CD4-positive, alpha-beta T cell treated with Interleukin-17A for 1 hour (primary cell): Measurements from ENCODE around the gene MOB3A.
A peak's percentile ranks its signal among the peaks of the same experiment; 100 is the strongest.

Experiments
- DNase-seq: peaks from one replicate; pipeline ENCODE4 v3.0.0-alpha.2; 2020

MOB3A gene

DNA sequence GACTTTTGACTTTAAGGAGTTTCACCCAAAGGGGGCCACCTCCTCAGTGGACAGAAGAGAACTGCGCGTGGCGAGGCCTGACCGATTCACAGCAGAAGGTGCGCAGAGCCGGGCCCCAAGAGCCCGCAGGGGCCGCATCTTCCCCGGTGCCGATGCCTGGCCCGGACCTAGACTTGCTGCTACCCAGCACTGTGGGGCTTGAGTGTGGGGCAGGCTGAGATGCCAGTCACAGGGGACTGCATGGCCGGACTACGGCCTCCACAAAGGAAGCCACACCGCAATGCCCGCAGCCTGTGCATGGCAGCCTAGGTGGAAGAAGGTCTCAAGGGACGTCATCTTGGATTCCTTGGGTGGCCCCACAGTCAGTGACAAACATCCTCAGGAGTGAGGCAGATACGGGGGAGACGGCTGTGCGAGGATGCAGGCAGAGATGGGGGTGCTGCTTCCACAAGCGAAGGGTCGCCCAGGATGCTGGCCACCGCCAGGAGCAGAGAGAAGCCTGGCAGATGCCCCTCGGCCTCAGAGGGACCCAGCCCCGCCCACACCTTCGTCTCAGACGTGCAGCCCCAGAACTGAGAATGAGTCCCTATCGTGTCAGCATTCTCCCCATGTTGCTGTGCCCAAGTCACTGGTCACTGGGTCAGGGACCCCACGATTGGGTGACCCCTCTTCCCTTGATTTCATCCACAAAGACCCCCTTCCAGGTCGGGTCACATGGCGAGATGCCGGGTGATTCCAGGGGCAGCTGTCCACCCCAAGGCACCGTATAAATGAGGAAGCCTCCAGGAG lies 16.9 kb downstream of the MOB3A start:
- DNase-seq = no peak

DNA sequence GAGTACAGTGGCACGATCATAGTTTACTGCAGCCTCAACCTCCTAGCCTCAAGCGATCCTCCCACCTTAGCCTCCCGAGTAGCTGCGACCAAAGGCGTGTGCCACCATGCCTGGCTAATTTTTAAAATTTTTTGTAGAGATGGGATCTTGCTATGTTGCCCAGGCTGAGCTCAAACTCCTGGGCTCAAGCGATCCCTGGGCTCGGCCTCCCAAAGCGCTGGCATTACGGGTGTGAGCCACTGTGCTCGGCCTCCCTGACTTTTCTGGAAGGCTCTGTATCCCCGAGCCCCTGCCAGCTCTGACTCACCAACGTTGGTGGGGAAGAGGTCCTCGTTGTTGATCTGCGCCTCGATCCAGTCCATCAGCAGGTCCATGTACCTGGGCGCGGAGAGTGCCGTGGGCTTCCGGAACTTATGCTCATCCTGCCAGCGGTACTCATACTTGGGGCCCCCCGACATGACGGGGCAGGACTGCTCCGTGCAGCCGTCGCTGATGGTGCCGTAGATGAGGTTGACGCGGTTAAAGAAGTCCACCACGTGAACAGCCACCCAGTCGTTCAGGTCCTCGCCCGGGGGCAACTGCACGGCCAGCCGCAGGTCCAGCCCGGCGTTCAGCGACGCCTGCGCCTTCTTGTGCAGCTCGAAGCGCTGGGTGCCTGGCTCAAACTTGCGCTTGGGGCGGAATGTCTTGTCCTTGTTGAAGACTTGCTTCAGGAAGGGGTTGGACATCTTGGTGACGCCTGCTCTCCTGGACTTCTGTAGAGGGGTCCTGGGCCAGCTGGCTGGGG lies 18.1 kb downstream of the MOB3A start:
- DNase-seq = no peak

DNA sequence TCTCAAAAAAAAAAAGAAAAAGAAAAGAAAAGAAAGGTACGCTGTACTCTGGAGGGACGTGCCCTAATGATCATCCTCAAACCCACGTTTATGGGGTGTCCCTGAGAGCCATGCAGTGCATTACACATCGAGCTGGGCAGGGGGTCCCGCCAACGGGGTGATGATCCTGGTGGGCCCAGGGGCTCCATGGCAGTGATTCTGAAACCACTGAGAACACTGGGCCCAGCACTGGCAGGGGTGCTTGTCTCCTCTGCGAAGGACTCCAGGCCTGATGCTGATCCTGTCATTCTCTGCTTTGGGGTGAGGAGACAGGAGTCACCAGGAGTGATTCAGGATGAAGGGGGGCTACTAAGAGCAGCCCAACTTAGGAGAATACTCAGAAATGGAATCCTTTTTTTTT lies 18.7 kb downstream of the MOB3A start:
- no peak for DNase-seq

DNA sequence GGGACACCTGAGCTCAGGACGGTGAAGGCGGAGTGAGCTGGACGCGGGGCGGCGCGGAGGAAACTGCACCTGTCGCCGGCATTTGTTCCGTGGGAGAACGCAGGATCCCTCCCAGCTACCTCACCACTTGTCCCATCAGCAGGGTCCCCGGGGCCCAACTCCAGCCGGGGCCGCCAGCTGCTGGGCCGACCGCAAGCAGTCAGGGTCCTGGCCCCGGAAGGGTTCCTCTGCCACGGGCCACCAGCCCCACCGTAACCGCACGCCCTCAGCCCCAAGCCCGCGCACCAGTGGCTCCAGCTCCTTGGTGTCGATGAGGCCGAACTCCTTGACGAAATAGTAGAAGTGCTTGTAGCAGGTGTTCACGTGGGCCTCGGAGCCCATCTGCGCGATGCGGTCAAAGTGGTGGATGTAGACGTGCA lies 19.6 kb downstream of the MOB3A start:
- DNase-seq = no peak

GRCh38 chr19:2072757-2073551 lies 23.2 kb downstream of the MOB3A start:
- no peak for DNase-seq

DNA sequence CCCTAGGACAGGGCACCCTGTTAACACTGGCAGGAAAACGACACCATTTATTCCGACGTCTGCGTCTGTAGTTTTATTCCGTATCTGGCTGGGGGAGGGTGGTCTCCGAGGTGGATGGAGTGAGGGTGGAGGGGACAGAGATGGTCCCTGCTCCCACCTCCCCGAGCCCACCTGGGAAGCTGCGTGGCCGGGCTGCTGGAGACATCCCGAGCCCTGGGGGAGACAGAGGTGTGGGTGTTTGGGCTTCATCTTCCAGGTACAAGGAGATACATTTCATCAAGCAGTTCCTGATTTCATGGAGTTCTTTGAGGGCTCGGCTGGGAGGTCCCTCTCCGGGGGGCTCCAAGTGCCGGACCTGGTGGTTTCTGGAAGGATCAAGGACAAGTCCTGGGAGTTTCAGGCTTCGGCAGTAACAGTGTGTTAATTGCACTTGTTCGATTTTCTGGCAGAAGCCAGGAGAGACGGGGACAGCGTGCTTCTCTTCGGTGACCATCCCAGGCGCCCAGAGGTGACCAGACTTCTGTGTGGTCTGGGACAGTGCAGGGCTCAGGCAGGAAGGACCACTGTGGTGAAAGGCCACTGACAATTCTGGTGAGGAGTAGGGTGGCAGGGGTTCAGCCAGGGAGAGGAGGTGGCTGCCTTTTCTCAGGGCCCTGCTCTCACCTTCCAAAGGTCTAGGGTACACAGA lies 25.0 kb downstream of the MOB3A start:
- no peak for DNase-seq

GRCh38 chr19:2070436-2070827 lies 25.7 kb downstream of the MOB3A start:
- no peak for DNase-seq

GRCh38 chr19:2064788-2065524 lies 31.2 kb downstream of the MOB3A start:
- no peak for DNase-seq

GRCh38 chr19:2064395-2064787 lies 31.7 kb downstream of the MOB3A start:
- no peak for DNase-seq

DNA sequence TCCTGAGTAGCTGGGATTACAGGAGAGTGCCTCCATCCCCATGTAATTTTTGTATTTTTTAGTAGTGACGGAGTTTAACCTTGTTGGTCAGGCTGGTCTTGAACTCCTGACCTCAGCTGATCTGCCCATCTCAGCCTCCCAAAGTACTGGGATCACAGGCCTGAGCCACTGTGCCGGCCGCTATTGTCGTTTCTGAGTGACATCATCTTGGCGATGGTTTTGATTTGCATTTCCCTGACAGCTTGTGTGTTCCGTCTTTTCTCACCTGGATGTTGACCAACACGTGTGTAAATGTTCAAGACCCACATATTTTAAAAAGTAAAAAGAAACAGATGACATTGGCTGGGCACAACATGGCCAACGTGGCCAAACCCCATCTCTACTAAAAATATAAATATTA lies 32.3 kb downstream of the MOB3A start:
- no peak for DNase-seq

DNA sequence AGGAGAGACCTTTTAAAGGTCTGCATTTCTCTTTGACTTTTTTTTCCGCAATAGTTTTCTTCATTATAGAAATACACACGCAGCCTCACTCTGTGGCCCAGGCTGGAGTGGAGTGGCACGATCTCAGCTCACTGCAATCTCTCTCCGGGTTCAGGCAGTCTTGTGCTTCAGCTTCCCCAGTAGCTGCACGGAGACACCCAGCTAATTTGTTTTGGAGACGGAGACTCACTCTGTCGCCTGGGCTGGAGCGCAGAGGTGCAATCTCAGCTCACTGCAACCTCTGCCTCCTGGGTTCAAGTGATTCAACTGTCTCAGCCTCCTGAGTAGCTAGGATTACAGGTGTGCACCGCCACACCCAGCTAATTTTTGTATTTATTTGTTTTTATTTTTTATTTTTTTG lies 33.4 kb downstream of the MOB3A start:
- no peak for DNase-seq

DNA sequence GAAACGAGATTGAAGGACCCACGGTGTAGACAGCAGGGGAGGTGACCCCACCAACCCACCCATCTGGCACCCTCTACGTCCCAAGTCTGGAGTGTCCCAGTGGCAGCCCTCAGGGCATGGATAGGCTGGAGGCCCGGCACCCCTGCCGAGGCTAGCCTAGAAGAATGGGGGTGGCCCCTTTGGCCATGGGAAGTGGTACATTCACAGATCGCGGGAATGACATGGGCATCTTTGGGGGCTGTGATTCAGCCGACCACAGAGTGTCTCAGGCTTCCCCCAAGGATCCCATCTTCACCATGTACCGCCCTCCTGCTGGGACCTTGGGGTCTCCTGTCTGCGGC lies 33.8 kb downstream of the MOB3A start:
- no peak for DNase-seq

DNA sequence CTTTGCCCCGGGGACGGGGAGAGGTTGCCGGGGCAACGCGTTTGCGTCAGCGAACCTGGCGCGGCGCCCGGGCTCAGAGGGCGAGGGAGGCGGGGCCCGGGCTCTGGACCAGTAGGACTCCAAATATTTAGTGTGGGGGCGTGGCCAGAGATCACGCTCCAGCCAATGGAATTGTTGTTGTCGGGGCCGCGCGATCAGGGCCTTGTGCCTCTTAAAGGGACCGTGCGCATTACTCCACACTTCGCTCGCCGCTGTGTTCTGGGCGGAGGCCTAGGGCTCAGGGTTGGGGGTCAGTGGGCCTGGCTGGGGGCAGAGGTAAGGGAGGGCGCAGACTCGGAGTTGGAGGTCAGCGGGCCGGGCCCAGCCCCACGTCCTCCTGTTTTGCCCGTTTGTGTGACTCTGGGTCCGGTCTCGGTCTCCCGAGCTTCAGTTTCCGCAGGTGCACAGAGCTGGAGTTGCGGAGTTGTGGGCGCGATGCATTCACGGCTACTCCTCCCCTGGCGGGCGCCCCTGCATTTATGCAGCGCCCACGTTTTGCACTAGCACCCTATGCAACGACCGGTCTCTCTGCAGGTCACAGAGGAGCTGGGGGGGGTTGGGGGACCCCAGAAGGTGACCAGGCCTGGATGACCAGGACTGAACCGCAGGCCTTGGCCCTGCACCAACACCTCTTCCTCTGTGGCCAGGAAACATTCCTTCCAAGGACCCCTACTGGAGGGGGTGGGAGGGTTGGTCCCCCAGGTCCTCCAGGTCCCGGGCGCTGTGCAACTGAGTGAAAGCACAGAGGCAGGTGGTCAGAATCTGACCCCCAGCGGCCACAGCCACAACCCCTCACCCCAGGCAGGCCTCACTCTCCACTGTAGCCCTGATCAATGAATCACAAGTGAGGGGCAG lies 34.4 kb downstream of the MOB3A start:
- DNase-seq = peak; percentile 99

- no peak for DNase-seq
These were observed 35.1 kb downstream of the MOB3A start for GRCh38 chr19:2060884-2061494.

DNA sequence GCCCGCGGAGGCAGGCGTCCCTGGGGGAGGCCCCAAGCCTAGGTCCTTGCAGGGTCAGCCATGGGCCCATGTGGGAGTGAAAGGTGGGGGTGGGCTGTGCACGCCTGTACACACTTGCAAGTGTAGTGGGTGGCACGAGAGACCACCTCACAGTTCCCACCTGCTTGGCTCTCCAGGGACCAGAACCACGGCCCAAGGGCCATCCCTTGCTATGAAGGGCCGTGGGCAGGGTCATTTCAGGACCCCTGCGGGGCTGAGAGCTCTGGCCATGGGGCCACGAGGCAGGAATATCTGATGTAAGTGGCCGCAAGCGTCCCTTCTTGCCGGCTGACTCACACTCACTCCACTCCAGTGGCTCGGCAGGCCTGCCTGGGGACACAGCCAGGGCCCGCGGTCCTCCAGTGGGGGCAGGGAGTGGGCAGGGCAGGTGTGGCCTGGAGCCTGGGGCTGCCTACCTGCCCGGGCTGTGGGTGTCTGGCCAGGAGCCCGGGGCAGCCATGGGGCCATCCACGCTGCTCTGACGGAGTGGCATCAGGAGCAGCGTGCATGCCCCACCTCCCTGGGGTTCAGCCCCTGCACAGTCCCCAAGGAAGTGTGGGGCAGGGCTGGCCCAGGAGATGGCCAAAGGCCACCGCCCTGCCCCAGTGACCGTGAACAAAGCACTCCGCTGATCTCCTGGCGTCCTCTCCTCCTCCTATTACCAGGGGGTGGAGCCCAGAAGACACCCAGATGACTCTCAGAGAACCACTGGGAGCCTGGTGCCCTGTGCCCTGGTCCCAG lies 36.5 kb downstream of the MOB3A start:
- no peak for DNase-seq

- no peak for DNase-seq
These were observed 37.3 kb downstream of the MOB3A start for GRCh38 chr19:2058570-2059421.

GRCh38 chr19:2057484-2058469 lies 38.3 kb downstream of the MOB3A start:
- no peak for DNase-seq

- DNase-seq = no peak
These were observed 39.3 kb downstream of the MOB3A start for GRCh38 chr19:2056837-2057192.
